Ramos (cell line): ENCODE measurements around the gene PRDM16.
"Not testable (repeated sequence)": the region's sequence is repeated elsewhere in the genome, so short reads cannot be mapped to it uniquely, and the experiment has no call there.

Experiments used
- in situ Hi-C: fragments of 300-500 bp; cut with MboI; formaldehyde crosslinking; loops from one replicate; pipeline ENCODE4 v1.14.3; 2022; ENCODE audit warnings: low sequenced_read_pairs; ENCODE audit not compliant: unreplicated experiment

Gene PRDM16

DNA sequence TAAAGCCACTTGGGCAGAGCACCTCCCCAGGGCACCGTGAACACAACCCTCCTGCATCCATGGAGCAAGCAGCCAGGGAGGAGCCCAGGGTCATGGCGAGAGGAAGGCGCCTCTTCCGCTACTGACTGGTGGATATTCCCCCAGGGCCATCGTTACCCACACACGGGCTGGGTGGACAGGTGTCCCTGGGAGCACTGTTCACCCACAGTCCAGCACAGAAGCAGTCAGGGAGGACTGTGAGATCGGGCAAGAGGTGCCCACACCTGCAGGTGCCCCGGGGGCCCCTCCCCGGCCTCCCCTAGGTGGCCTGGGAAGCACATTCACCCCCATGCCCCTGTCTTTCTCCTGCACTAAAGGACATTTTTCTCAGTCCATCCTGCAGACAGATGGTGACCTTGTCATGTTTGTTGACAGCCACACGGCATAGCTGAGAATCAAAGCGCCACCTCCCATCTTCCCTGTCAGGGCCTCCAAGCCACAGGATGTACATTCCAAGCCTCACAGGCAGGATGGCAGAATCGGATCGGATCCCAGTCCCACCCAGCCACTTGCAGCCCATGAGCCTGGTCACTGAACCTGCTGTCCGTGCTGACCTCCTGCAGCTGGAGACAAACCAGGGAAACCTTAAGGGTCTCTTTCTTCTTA, 160.2 kb downstream of the PRDM16 start:
- in situ Hi-C loops = no loop called here

DNA sequence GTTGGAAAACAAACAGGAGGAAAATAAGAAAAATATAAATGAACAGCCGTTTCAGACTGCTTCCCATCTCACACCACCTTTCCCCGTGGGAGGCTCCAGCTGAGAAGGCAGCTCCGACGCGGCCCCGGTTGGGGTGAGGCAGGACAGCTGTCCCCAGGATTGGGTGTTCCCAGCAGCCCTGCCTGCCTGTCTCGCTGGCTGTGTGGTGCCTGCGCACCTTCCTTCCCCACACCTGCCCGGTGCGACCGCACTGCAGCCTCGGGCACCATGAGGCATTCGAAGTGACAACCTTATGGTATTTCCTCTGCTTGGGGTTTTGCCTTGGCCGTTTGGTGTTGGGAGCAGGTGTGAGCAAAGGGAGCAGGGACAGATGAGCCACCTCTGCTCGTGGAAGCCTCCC, 161.6 kb downstream of the PRDM16 start:
- in situ Hi-C loops = no loop called here

DNA sequence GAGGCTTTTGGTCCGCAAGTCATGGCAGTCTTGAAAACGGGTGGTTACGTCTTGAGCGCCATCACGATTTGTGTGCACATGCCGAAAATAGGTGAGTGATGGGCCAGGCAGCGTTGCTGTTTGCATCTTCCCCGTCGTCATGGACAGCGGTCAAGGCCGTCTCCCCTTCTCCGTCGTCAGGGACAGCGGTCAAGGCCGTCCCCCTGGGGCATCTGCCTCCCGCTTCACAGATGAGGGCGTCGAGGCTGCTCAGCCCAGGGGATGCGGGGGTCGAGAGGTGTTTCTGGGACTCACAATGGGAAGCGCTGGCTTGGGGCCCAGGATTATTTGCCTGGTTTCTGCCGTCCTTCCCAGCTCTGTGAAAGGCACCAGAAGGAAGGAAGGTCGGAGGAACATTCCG, 162.2 kb downstream of the PRDM16 start:
- in situ Hi-C loops = no loop called here

DNA sequence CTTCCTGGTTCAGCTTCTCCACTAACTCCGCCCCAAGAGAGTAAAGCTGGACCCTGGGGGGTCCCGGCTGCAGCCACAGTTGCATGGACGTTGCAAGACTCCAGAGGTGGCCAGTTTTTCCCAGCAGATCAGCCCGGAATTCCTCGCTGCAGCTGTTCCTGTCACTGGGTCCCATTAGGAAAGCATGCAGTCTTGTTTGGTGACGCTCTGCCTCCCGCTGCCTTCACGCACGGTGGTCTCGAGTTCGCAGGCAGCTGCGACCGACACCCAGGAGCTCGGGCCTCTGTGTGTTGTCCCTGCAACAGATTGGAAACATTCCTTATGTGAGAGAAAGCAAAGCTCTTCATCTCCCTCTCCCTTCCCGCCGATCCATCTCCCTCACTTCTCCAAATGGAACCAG, 162.8 kb downstream of the PRDM16 start:
- in situ Hi-C loops = no loop called here

DNA sequence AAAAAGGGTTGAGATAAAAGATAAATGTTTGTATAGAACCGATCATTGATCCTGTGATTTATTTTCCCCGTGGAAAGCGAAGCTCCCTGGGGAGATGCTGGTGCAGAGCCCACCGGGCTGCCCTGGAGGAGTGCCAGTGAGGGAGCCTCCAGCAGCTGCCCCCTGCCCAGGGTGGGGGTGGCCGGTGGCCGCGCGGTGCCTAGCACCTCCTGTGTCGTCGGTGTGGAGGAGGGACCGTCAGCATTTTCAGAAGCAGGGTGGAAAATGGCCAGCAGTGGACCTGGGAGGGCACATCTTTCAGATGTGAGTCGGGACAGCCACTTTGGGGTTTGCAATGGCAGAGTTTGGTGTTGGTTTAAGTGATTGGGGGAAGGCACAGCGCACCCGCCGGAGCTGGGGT, 164.0 kb downstream of the PRDM16 start:
- in situ Hi-C loops = no loop called here

DNA sequence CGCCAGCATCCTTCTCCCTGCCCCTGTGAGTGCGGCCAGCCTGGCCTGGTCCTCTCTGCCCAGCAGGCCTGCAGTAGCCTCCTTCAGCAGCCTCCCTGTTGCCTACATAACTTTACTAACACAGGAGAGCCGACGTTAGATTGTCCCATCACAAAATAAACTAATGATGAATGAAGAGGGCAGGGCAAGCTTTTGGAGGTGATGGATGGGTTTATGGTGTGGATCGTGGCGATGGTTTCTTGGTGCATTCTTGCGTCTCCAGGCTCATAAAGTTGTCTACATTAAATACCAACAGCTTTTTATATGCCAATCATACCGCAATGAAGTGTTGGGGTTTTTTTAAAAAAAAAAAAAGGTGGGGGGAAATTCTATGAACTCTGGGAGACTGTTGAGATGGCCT, 164.5 kb downstream of the PRDM16 start:
- in situ Hi-C loops = no loop called here

DNA sequence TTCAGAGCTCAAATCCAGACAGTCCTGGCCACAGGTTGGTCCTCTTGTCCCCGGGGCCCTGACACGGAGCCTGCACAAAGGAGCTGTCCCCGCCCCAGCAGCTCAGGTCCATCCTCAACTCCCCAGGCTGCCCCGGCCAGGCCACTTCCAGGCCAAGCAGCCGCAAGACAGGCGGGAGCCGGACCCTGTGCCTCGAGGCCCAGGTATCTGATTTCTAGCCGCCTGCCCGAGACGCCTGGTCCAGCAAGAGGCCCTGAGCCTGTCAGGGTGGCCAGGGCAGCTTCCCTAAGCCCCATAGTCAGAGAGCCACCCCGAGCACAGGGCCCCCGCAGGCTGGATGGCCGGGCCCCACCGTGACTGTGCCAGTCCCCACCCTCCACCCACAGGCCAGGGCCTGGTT, 165.3 kb downstream of the PRDM16 start:
- in situ Hi-C loops = no loop called here

DNA sequence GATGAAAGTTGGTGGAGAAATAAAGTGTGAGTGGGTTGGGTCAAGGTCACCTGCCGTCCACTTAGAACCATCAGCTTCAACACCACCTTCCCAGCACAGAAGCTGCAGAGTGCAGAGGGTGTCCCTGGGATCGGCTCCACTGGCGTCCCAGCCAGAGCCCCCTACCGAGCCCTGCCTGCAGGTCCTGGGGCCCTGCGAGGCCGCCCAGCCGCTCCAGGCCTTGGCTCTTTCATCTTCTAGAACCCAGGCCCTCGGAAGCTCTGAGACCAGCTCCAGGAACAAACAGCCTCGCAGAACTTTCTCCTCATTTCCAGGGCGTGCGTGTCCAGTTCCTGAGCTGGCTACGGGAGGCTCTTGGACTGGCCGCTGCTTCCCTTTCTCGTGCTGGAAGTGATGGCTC, 166.0 kb downstream of the PRDM16 start:
- in situ Hi-C loops = no loop called here

DNA sequence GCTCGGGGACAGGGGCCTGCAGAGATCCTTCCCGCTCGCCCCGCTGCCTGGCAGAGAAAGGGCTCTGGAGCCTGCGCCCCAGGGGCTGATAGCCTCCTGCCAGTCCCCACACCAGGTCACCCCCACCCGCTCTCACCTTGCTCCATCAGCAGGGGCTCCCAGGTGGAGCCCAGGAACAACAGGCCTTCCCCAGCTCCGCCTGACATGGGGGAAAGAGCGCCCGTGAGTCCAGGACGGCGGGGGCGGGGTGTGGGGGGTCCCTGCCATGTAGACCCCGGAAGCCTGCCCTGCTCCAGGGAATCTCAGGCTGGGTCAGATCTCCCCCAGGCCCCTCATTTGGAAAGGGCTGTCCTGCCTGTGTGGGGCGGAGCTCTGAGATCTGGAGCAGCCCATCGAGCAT, 166.5 kb downstream of the PRDM16 start:
- in situ Hi-C loops = no loop called here

DNA sequence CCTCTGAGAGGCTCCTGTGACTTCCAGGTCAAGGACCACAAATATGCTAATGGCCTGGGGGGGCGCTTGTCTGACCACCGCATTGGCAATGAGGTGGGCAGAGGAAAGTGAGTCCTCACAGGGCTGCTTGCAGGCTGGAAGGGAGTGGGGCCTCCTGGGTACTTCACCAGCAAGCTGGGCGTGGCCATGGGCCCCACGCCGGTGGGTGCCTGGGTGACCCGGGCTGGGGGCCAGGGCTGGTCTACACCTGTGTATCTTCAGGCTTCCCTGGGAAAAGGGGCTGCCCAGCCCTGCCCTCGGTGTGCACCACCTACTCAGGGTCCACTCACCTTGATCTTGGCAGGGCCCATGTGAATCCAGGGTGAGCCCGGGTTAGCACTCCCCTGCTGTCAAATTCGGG, 167.4 kb downstream of the PRDM16 start:
- in situ Hi-C loops = no loop called here

DNA sequence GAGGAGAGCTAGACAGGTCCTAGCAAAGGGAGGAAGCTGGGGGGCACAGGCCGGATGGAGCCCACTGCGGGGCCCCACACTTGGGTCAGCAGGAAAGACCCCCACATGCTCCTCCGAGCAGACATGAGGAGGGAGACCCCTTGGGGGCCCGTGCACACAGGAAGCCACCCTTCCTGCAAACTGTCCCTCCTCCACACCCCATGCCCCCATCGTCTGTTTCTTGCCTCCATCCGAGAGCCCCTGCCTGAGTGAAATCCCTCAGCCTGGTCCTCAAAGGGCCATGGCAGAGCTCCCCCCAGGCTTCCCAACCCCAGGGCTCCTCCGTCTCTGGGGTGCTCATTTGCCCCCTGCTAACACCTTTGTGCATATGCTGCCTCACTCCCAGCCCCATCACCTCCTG, 168.0 kb downstream of the PRDM16 start:
- in situ Hi-C loops = no loop called here

DNA sequence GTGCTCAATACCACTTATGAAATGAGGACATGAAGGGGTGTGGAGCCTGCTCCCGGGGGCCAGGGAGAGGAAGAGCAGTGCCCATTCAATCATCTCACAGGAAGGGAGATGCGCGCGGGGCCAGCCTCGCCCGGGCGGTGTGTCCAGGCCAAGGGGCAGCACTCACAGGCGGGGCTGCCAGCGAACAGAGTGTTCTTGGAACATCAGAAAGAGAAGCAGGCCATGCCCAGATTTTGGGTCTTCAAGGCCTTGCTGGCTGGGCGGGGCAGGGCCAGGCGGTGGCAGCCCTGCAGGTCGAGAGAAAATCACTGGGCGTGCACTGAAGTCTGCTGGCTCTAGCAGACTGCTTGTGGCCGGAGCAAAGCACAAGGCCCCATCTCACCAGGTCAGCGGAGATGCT, 168.6 kb downstream of the PRDM16 start:
- in situ Hi-C loops = no loop called here

DNA sequence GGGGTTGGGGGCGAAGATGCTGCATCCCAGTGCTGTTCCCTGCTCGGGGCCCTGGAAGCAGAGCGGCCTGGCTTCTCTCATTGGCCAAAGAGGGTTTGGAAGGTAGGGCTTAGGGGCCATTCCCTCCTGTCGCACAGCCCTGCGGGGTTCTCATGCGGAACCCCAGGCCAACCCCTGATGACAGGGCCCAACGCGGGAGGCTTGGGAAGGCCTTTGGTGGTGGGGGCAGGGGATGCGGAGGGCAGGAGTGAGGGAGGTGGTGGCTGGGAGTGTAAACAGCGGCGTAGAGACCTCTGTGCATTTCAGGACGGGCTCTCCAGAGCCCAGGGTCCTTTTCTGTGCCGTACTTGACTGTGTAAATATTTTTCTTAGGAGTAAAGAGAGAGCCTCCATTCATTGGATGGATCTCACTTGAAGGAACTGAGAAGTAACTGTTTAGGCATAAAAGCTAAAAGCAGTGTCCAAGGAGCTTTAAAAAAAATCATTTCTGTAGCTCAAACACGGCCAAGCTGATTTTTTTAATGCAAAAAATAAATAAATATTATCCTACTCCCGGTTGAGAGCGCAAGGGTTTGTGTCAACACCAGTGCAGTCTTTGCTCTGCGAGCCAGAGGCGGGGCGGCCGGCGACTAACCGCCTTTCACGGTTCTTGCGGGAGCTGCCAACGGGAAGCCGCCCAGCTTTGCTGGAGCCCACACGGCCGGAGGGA, 169.1 kb downstream of the PRDM16 start:
- in situ Hi-C loops = no loop called here

DNA sequence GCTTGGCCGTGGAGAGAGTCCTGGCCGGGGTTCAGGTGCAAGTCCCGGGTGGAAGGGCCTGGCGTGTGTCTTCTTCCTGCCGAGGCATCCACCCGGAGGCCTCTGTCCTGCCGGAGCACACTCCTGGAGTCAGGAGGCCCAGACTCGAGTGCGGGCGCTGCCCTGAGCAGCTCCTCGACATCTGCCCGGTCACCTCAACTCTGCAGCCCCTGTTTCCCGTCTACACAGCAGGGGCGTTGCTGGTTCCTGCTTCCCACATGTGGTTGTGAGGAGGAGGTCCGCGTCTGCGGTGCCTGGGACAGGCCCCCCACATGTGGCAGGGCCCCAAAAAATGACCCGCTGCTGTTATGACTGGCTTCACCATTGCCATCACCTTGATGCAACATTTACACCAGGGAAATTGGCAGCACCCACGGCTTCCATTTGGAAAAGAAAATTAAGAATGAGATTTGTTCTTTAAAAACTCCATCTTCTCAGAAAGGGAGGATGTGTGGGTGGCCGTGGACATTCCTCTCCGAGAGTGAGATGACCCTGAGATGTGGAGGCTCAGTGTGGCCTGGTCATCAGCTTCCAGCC, 169.8 kb downstream of the PRDM16 start:
- in situ Hi-C loops = no loop called here

DNA sequence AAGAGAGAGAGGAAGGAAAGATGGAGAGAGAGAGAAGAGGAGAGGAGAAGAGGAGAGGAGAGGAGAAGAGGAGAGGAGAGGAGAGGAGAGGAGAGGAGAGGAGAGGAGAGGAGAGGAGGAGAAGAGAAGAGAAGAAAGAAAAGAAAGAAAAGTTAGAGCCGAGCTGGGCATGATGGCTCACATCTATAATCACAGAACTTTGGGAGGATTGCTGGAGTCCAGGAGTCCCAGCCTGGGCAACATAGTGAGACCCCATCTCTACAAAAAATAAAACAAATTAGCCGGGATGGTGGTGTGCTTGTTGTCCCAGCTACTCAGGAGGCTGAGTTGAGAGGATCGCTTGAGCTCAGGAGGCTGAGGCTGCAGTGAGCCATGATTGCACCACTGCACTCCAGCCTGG, 171.0 kb downstream of the PRDM16 start:
- in situ Hi-C loops = not testable (repeated sequence)

DNA sequence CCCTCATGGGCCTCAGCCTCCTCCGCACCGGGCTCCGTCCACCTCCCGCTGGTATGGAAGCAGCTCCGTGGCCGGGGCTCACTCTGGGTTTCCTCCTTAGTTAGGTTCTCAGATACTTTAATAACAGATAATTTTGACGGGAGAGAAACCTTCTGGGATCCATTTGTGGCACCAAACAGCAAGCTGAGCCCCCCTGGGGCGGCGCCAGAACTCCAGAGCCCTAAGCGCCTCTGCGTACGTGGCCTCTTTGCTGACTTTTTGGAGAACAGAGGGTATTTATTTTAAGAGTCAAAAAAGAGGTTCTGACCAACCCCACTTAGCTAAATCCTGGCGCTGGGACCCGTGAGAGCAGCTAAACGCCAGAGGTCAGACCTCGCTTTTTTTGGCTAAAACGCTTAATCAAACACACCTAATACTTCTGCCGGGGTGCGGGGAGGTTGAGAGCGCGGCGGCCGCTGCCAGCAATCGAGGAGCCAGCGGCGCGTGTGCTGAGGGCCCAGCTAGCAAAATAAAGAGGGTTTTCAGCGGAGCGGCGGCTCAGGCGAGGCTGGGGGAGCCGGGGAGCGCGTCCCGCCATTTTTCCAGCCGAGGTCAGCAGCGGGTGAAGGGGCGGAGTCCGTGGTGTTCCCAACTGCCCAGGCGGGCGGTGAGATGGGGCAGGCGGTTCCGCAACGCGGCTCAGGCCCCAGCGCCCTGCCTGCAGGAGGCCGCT, 171.7 kb downstream of the PRDM16 start:
- in situ Hi-C loops = no loop called here

DNA sequence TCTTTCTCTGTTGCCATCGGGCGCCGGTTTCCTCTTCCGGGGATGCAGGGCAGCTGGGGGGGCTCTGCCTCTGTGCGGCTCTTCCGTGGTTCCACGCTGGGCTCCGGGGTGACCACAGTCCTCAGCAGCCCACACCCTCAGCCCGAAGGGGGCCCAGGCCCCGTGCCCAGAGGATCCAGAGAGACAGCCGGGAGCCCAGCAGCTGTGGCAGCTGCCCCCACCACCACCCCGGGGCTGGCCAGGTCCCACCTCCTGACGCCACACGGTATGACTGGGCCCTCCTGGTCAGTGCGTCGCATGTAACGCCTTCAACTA, 172.2 kb downstream of the PRDM16 start:
- in situ Hi-C loops = no loop called here

DNA sequence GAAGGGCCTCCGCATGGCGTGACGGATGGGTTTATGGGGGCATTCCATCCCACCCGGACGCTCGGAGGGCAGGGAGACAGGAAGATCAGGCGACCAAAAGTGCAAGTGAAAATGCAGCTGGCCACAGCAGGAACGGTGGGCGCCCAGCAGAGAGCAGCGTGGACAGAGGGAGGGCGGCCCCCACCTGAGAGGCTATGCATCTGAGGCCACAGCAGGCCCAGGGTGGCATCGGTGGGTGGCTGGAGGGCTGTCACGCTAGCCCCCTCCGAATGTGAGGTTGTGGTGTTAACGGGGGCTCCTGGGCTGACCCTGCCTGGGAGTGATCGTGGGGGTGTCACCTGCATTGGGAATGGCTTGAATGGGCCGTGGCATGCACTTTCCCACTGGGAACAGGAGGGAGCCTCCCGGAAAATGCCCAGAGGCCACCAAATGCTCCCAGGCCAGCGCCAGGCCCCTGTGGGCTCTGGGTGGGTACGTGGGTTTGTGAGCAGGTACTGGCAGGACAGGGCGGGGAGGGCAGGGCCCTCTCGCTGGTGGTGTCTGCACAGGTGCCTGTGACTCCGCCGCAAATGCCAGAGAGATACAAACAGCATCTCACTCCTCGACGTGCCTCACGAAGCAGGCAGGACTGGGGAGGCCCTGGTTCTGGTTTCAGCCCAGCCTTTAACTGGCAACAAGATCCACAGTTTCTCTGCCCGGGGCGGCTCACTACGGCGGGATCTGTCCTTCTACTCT, 172.8 kb downstream of the PRDM16 start:
- in situ Hi-C loops = no loop called here

DNA sequence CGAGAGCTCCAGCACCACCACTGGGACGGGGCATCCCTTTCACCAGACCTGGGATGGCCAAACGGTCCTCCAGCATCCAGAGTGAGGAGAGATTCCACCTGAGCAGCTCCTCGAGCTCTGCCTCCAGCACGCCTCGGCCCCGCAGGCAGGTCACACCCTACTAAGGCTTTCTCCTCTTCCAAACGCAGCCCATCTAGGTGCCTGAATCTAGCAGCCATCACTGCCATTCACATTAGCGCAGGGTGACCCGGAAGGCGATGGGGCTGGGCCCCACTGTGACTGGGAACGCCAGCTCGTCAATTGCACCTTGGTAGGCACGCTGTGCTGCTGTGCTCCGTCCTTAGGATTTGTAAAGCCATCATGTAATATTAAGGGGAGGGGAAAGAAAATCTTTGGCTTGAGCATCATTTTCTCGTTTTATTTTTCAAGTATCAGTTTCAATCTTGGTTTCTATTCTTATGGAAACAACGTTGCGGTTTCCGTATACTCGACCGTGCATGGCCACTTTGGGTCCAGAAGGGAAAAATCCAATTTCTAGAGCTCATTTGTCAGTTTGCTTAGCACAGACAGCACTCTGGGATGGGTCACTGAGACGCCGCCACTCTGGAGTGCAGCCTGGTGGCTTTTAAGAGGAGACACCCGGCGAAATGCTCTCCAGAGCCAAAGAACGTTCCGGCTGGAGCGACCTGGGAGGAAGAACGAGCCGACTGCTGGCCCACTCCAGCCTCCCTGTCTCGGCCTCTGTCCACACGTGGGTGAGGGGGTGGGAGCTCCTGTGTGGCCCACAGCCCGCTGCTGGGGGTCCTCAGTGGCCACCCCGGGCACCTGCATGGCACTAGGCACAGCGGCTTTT, 173.6 kb downstream of the PRDM16 start:
- in situ Hi-C loops = no loop called here

DNA sequence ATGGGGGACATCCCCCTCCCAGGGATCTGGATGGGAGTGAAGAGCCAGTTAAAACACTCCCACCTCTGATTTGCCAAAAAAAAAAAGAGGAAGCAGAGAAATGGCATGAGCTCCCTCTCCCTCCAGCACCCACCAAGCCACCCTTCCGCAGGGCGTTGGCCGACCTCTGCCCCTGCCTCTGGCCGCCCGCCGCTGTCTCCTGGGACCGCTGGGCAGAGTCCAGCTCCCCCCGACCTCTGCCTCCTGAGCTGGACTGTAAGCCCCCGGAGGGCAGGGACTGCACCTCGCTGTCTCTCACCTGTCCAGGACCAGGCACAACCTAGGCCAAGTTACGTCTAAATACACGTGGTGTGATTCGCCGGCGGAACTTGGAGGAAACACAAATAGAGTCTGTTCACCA, 174.3 kb downstream of the PRDM16 start:
- in situ Hi-C loops = no loop called here
